GM23338 (cell line): ENCODE data around the gene RAB3IP. TPM values are rescaled to one million over a fixed set of nuclear protein-coding genes. Genes with fewer than 3 reads are reported as not detected.

Experiments
- ATAC-seq: fragments of 200-7000 bp; cut with Tn5 transposase; 3 replicates; pipeline ENCODE4 v1.9.1; 2020
- DNase-seq: peaks from one replicate; pipeline ENCODE4 v3.0.0-alpha.2; 2015; ENCODE audit warnings: low spot score
- H2AFZ ChIP-seq: fragments of 200-600 bp; sonication (generic); 2 replicates; pipeline ENCODE4 v1.8.0; 2016; ENCODE audit warnings: antibody characterized with exemption, mild to moderate bottlenecking, moderate library complexity
- H3F3A ChIP-seq: fragments of 200-600 bp; sonication (generic); replicated peaks from 2 replicates; pipeline ENCODE4 v1.8.0; 2017; ENCODE audit warnings: antibody characterized with exemption, mixed run types, low read depth
- H3K27ac ChIP-seq: fragments of 200-600 bp; sonication (generic); 2 replicates; pipeline ENCODE4 v1.6.1; 2016; ENCODE audit warnings: low read depth
- H3K27me3 ChIP-seq: fragments of 200-600 bp; sonication (generic); 2 replicates; pipeline ENCODE4 v1.8.0; 2016; ENCODE audit warnings: mild to moderate bottlenecking, mixed run types, moderate library complexity; ENCODE audit not compliant: insufficient read depth
- H3K36me3 ChIP-seq: fragments of 200-600 bp; sonication (generic); 2 replicates; pipeline ENCODE4 v1.8.0; 2016; ENCODE audit warnings: mild to moderate bottlenecking; ENCODE audit not compliant: insufficient read depth
- H3K4me1 ChIP-seq: fragments of 200-600 bp; sonication (generic); 2 replicates; pipeline ENCODE4 v1.8.0; 2016; ENCODE audit warnings: mild to moderate bottlenecking, moderate library complexity; ENCODE audit not compliant: insufficient read depth
- H3K4me2 ChIP-seq: fragments of 200-600 bp; sonication (generic); 2 replicates; pipeline ENCODE4 v1.7.1; 2017; ENCODE audit warnings: mixed run types
- H3K4me3 ChIP-seq: fragments of 200-600 bp; sonication (generic); 2 replicates; pipeline ENCODE4 v1.6.1; 2016; ENCODE audit warnings: mixed run types
- H3K79me2 ChIP-seq: fragments of 200-600 bp; sonication (generic); replicated peaks from 2 replicates; pipeline ENCODE4 v1.8.0; 2017; ENCODE audit warnings: mild to moderate bottlenecking; ENCODE audit not compliant: insufficient read depth
- H3K9me2 ChIP-seq: fragments of 200-600 bp; sonication (generic); 2 replicates; pipeline ENCODE4 v1.8.0; 2017; ENCODE audit not compliant: insufficient read depth
- H4K20me1 ChIP-seq: fragments of 200-600 bp; sonication (generic); replicated peaks from 2 replicates; pipeline ENCODE4 v1.8.0; 2017; ENCODE audit warnings: mild to moderate bottlenecking; ENCODE audit not compliant: insufficient read depth
- H3K27ac Mint-ChIP-seq: 2 replicates; pipeline ENCODE4 v1.8.0; 2020; ENCODE audit warnings: inconsistent platforms, mild to moderate bottlenecking, moderate library complexity, mixed read lengths
- H3K27me3 Mint-ChIP-seq: 3 replicates; pipeline ENCODE4 v1.8.0; 2022; ENCODE audit warnings: low read depth, mild to moderate bottlenecking, moderate library complexity, mixed read lengths, inconsistent platforms; ENCODE audit not compliant: insufficient read depth, poor library complexity
- H3K36me3 Mint-ChIP-seq: 3 replicates; pipeline ENCODE4 v1.8.0; 2021; ENCODE audit warnings: low read depth, mild to moderate bottlenecking, inconsistent platforms, moderate library complexity, mixed read lengths
- H3K4me1 Mint-ChIP-seq: 3 replicates; pipeline ENCODE4 v1.8.0; 2020; ENCODE audit warnings: mild to moderate bottlenecking, inconsistent platforms, mixed read lengths
- H3K4me3 Mint-ChIP-seq: 3 replicates; pipeline ENCODE4 v1.8.0; 2021; ENCODE audit warnings: moderate library complexity, mild to moderate bottlenecking, inconsistent platforms, mixed read lengths
- H3K9me3 Mint-ChIP-seq: 3 replicates; pipeline ENCODE4 v1.8.0; 2020; ENCODE audit warnings: moderate library complexity, mild to moderate bottlenecking, inconsistent platforms, mixed read lengths
- CREB1 ChIP-seq: fragments of 250-450 bp; sonication (Bioruptor Pico); IDR thresholded peaks from 2 replicates; pipeline ENCODE4 v1.5.0; 2020; ENCODE audit warnings: low read depth, mild to moderate bottlenecking, moderate library complexity
- CTCF ChIP-seq, 2 experiments: fragments of 200-600 bp in 1 of 2; sonication (generic) in 1 of 2; conservative IDR thresholded peaks; 2 replicates each; pipeline versions ENCODE4 v1.5.1 to v1.6.1; 2016 to 2017; ENCODE audit warnings: antibody characterized with exemption in 2 of 2, low read depth in 2 of 2, mild to moderate bottlenecking in 2 of 2, moderate library complexity in 1 of 2
- ETS1 ChIP-seq: IDR thresholded peaks from 2 replicates; pipeline ENCODE4 v1.6.1; 2016; ENCODE audit warnings: antibody characterized with exemption
- EZH2 ChIP-seq: fragments of 200-600 bp; sonication (generic); IDR thresholded peaks from one replicate; pipeline ENCODE4 v1.8.0; 2017; ENCODE audit warnings: antibody characterized with exemption, mild to moderate bottlenecking, low read depth; ENCODE audit not compliant: unreplicated experiment
- EZH2phosphoT487 ChIP-seq: fragments of 200-600 bp; sonication (generic); IDR thresholded peaks from one replicate; pipeline ENCODE4 v1.8.1; 2018; ENCODE audit warnings: antibody characterized with exemption; ENCODE audit not compliant: unreplicated experiment
- JUNB ChIP-seq: IDR thresholded peaks from one replicate; pipeline ENCODE4 v1.6.1; 2016; ENCODE audit warnings: antibody characterized with exemption; ENCODE audit not compliant: unreplicated experiment
- NANOG ChIP-seq: IDR thresholded peaks from 2 replicates; pipeline ENCODE4 v1.6.1; 2016; ENCODE audit warnings: antibody characterized with exemption, borderline replicate concordance
- POLR2AphosphoS5 ChIP-seq: IDR thresholded peaks from 2 replicates; pipeline ENCODE4 v1.6.1; 2016; ENCODE audit warnings: antibody characterized with exemption, low read depth
- REST ChIP-seq: IDR thresholded peaks from one replicate; pipeline ENCODE4 v1.6.1; 2018; ENCODE audit warnings: antibody characterized with exemption; ENCODE audit not compliant: unreplicated experiment
- STAT1 ChIP-seq: IDR thresholded peaks from one replicate; pipeline ENCODE4 v1.6.1; 2016; ENCODE audit warnings: antibody characterized with exemption; ENCODE audit not compliant: unreplicated experiment
- ZNF114 ChIP-seq: fragments of 250-450 bp; sonication (Bioruptor Pico); IDR thresholded peaks from 2 replicates; pipeline ENCODE4 v1.5.0; 2020; ENCODE audit warnings: mild to moderate bottlenecking, moderate library complexity
- ZNF331 ChIP-seq: fragments of 250-450 bp; sonication (Bioruptor Pico); IDR thresholded peaks from 2 replicates; pipeline ENCODE4 v1.5.0; 2020; ENCODE audit warnings: low read depth, mild to moderate bottlenecking, moderate library complexity
- ZNF462 ChIP-seq: fragments of 250-450 bp; sonication (Bioruptor Pico); IDR thresholded peaks from 2 replicates; pipeline ENCODE4 v1.5.0; 2020; ENCODE audit warnings: mild to moderate bottlenecking, moderate library complexity
- polyA plus RNA-seq: library from polyadenylated mRNA; unstranded; fragments of >200 nt; fragmentation: Nextera tagmentation; extraction: Ambion mirVana; gene quantifications from 2 replicates; pipeline ENCODE4 v1.2.1, GENCODE V29; 2016
- total RNA-seq: library from RNA; depleted of rRNA; stranded (reverse); fragments of >200 nt; shearing (Covaris generic); gene quantifications from 2 replicates; pipeline ENCODE4 v1.2.3, GENCODE V29; 2014

The RAB3IP gene
- total and polyA plus RNA-seq, 2 experiments from 2014 or later: 48.6 TPM

GRCh38 chr12:69732088-69732487 lies 6.6 kb upstream of the RAB3IP start:
- Histone ChIP-seq H3K27me3 (peaks cover 14% of the 10 kb centered on the region), H3F3A (no peaks in the 10 kb centered on the region), H3K79me2 (no peaks in the 10 kb centered on the region), H3K36me3 (no peaks in the 10 kb centered on the region), H3K4me1 (no peaks in the 10 kb centered on the region), H4K20me1 (no peaks in the 10 kb centered on the region), H3K27ac (no peak overlapping the region), H2AFZ (no peak overlapping the region), H3K4me3 (no peak overlapping the region), H3K4me2 (no peak overlapping the region), H3K9me2 (no peaks in the 10 kb centered on the region)
- DNase-seq (no peak), ATAC-seq (no peak)
- H3K27me3 Mint-ChIP-seq: peaks cover 9% of the 10 kb centered on the region
- no peak overlapping the region for H3K27ac Mint-ChIP-seq
- no peak for TF ChIP-seq ETS1
- TF ChIP-seq ZNF462 (CRISPR knock-in tag): no peak
- no peak for TF ChIP-seq NANOG
- no peak for TF ChIP-seq EZH2phosphoT487
- TF ChIP-seq ZNF331: no peak
- TF ChIP-seq POLR2AphosphoS5: no peak
- no peak for TF ChIP-seq ZNF114 (CRISPR knock-in tag)
- no peak for TF ChIP-seq CTCF (conservative IDR thresholded peaks at IDR 0.05; ENCODE audit: low read depth in 2 of 2)
- TF ChIP-seq CREB1: no peak
- no peak for TF ChIP-seq STAT1
- TF ChIP-seq JUNB: no peak
- no peak for TF ChIP-seq REST
- TF ChIP-seq EZH2: no peak
- no peaks in the 10 kb centered on the region for H3K4me1 Mint-ChIP-seq
- no peaks in the 10 kb centered on the region for H3K9me3 Mint-ChIP-seq
- H3K4me3 Mint-ChIP-seq: no peak overlapping the region
- no peaks in the 10 kb centered on the region for H3K36me3 Mint-ChIP-seq
